Esophagus squamous epithelium (tissue), 5 donors: ENCODE measurements around the gene EPHA8. TPM values are rescaled to one million over a fixed set of nuclear protein-coding genes. Genes with fewer than 3 reads are reported as not detected.

Source experiments
- DNase-seq: peaks from one replicate; lab custom pipeline; 2025; lab: John Stamatoyannopoulos, UW
- H3K27ac ChIP-seq, 4 donors: fragments of 200-600 bp; sonication (generic); one replicate each; pipeline ENCODE4 v1.5.1; 2016 to 2019; ENCODE audit warnings: mild to moderate bottlenecking in 1 of 4
- H3K27me3 ChIP-seq, 4 donors: fragments of 200-600 bp; sonication (generic); 1 replicate in 3 of 4; 2 replicates in 1 of 4; pipeline versions ENCODE4 v1.5.1 to v1.6.0; 2017 to 2021; ENCODE audit warnings: antibody characterized with exemption in 1 of 4
- H3K36me3 ChIP-seq, 3 donors: fragments of 200-600 bp; sonication (generic); one replicate each; pipeline ENCODE4 v1.5.1; 2016 to 2019
- H3K4me1 ChIP-seq, 3 donors: fragments of 200-600 bp; sonication (generic); one replicate each; pipeline ENCODE4 v1.5.1; 2017 to 2019
- H3K4me3 ChIP-seq, 4 donors: fragments of 200-600 bp; sonication (generic); 1 replicate in 3 of 4; 2 replicates in 1 of 4; pipeline ENCODE4 v1.5.1; 2016 to 2019; ENCODE audit warnings: mild to moderate bottlenecking in 2 of 4, moderate library complexity in 1 of 4
- H3K9me3 ChIP-seq, 3 donors: fragments of 200-600 bp; sonication (generic); one replicate each; pipeline ENCODE4 v1.5.1; 2016 to 2019
- POLR2A ChIP-seq, 4 donors: fragments of 450-650 bp; IDR thresholded peaks; one replicate each; pipeline ENCODE4 v1.6.1; 2017; ENCODE audit warnings: antibody characterized with exemption in 4 of 4, mild to moderate bottlenecking in 4 of 4, moderate library complexity in 3 of 4
- WGBS, 2 donors: methylation state at CpG; one replicate each; pipeline ENCODE4 v1.1.5; 2018; 5-methylcytosine and 5-hydroxymethylcytosine counted together
- intact Hi-C: fragments of 100-400 bp; cut with DNase I; formaldehyde crosslinking; loops from one replicate; pipeline ENCODE4 v1.15.0; 2022
- total RNA-seq, 4 donors: library from RNA; depleted of rRNA; stranded (reverse); fragments of >200 nt; gene quantifications; one replicate each; pipeline ENCODE4 v1.1.0, GENCODE V29; 2016
- TF ChIP-seq, protein P1 (sequence below), 6 experiments: fragments of 450-650 bp in 4 of 6; fragments of 200-600 bp in 2 of 6; sonication (generic) in 2 of 6; IDR thresholded peaks; one replicate each; pipeline ENCODE4 v1.5.1; 2016 to 2019; ENCODE audit warnings: antibody characterized with exemption in 6 of 6, mild to moderate bottlenecking in 4 of 6, moderate library complexity in 4 of 6
- donor health status: DM: yes; HTN: yes; CAD: no.

The EPHA8 gene
- total RNA-seq, 4 donors from 2014 or later, result 0.19 to 0.44 TPM; not detected in 2

DNA sequence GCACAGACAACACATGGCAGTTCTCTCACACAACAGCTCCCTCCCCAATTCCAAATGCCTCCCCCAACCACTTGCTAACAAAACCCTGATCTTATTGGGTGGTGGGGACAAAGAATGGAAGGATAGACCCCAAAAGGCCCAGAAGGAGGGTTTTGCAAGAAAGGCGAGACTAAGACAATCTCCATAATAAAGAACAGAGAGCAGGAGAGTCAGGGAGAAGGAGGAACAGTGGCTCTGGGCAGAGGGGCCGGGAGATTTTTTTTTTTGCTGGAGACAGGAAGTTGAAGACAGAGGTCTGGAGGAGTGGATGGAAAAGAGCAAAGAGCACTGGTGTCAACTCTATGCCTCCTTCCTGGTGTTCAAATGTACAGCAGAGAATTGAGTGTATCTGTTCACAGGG lies 66.6 kb downstream of the EPHA8 start:
- Histone ChIP-seq H3K4me3 (no peak overlapping the region), H3K9me3 (no peaks in the 10 kb centered on the region), H3K4me1 (no peaks in the 10 kb centered on the region), H3K36me3 (no peaks in the 10 kb centered on the region), H3K27ac (no peak overlapping the region), H3K27me3 (peaks cover 0 to 97% (median 0%) of the 10 kb centered on the region in 4 donors)
- intact Hi-C loops, result no loop called here
- no peak for TF ChIP-seq POLR2A (IDR thresholded peaks at IDR 0.05)
- TF ChIP-seq, protein P1, sequence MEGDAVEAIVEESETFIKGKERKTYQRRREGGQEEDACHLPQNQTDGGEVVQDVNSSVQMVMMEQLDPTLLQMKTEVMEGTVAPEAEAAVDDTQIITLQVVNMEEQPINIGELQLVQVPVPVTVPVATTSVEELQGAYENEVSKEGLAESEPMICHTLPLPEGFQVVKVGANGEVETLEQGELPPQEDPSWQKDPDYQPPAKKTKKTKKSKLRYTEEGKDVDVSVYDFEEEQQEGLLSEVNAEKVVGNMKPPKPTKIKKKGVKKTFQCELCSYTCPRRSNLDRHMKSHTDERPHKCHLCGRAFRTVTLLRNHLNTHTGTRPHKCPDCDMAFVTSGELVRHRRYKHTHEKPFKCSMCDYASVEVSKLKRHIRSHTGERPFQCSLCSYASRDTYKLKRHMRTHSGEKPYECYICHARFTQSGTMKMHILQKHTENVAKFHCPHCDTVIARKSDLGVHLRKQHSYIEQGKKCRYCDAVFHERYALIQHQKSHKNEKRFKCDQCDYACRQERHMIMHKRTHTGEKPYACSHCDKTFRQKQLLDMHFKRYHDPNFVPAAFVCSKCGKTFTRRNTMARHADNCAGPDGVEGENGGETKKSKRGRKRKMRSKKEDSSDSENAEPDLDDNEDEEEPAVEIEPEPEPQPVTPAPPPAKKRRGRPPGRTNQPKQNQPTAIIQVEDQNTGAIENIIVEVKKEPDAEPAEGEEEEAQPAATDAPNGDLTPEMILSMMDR (IDR thresholded peaks at IDR 0.05), result no peak
- 40 to 60% methylated on average over 2 of the region's 2 CpGs for WGBS, 2 donors
- DNase-seq, result no peak

DNA sequence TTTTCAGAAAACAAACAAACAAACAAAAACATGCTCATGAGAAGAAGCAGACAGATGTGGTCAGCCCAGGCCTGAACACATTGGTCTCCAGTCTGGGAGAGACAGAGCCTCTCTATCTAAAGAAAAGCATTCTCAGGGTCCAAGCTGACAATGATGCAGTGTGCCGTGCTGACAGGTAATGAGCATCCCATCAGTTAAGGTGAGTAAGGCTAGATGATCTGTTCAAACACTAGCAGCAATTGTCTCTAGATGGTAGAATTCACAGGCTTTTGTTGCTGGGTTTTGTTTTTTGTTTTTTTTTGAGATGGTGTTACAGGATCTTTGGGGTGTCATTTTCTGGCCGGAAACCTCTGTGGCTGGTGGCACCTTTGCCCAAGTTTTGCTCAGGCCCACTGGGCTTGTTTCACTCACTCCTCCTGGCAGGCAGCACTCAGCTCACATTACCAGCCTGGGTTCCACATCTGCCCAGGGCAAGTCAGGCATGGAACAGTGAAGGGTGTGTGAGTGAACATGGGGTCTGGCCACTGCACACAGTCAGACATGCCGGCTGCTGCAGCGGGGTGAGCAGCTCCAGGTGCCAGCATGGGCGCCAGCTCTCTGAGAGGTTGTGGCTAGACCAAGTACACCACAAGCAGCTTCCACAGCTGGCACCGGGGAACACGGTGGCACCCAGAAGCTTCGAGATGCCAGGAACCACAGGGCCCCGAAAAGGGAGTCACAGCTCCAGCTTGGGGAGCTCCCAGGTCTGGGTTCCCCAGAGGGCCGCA lies 70.6 kb downstream of the EPHA8 start:
- peaks cover 0 to 94% (median 0%) of the 10 kb centered on the region in 4 donors for H3K27me3 ChIP-seq

DNA sequence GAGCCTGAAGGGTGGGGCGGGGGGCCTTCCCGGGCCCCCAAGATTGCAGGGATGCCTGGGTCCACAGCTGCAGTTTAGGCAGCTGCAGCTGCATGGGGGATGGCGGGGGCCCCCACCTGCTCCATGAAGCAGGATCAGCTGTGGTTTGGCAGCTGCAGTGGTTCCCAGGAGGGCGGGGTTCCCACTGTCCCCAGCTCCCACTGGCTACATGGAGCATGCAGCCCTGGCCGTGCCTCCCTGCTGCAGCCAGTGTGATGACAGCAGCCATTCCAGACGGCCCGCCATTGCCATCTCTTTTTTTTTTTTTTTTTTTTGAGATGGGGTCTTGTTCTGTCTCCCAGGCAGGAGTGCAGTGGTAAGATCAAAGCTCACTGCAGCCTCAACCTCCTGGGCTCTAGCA lies 72.1 kb downstream of the EPHA8 start:
- DNase-seq, result no peak
- Histone ChIP-seq H3K4me3 (no peak overlapping the region), H3K9me3 (no peaks in the 10 kb centered on the region), H3K4me1 (no peaks in the 10 kb centered on the region), H3K36me3 (no peaks in the 10 kb centered on the region), H3K27me3 (peaks cover 0 to 95% (median 0%) of the 10 kb centered on the region in 4 donors), H3K27ac (no peak overlapping the region)
- TF ChIP-seq, protein P1 (IDR thresholded peaks at IDR 0.05), result no peak
- TF ChIP-seq POLR2A (IDR thresholded peaks at IDR 0.05), result no peak
- WGBS, 2 donors, result 50 to 51% methylated on average over 3 to 5 of the region's 7 CpGs
- intact Hi-C loops, result no loop called here

More for the DNA sequence above, 70.6 kb downstream of the EPHA8 start:
- WGBS, 2 donors, result 53 to 82% methylated on average over 2 to 4 of the region's 10 CpGs
- Histone ChIP-seq H3K4me1 (no peaks in the 10 kb centered on the region), H3K9me3 (no peaks in the 10 kb centered on the region), H3K4me3 (no peak overlapping the region), H3K36me3 (no peaks in the 10 kb centered on the region), H3K27ac (no peak overlapping the region)
- no peak for DNase-seq
- TF ChIP-seq, protein P1 (IDR thresholded peaks at IDR 0.05), result no peak
- no peak for TF ChIP-seq POLR2A (IDR thresholded peaks at IDR 0.05)
- intact Hi-C loops, result no loop called here

DNA sequence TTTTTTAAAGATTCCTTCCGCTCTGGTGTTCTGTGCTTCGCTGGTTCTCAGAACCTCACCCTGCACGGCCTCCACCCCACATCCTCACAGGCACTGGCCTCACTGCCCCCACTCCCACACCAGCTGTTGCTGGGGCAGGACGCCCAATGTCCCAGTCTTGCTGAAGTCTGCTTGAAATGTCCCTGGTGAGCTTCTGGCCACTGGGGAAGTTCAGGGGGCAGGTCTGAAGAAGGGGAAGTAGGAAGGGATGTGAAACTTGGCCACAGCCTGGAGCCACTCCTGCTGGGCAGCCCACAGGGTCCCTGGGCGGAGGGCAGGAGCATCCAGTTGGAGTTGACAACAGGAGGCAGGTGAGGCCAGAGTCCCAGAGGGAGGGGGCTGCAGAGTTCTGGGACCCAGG lies 73.1 kb downstream of the EPHA8 start, which contains the start of gene C1QA:
TSS of gene C1QA (plus strand) at position 276 of the 400 bp plus-strand sequence. CDS start 989 bp downstream, outside the sequence.
- Histone ChIP-seq H3K27ac (peak within 1 kb of the TSS in 2 of 4 donors; percentile 36), H3K9me3 (no peaks in the 10 kb centered on the region), H3K36me3 (no peaks in the 10 kb centered on the region), H3K27me3 (peaks cover 0 to 94% (median 0%) of the 10 kb centered on the region in 4 donors), H3K4me3 (peak within 1 kb of the TSS in 3 of 4 donors; percentile 10 to 42 (median 31)), H3K4me1 (no peaks in the 10 kb centered on the region)
- intact Hi-C loops, result no loop called here
- TF ChIP-seq POLR2A (IDR thresholded peaks at IDR 0.05), result peak in 1 of 4 donors; percentile 14
- TF ChIP-seq, protein P1 (IDR thresholded peaks at IDR 0.05), result no peak
- 35 to 54% methylated on average over 3 to 5 of the region's 5 CpGs for WGBS, 2 donors
- no peak for DNase-seq

DNA sequence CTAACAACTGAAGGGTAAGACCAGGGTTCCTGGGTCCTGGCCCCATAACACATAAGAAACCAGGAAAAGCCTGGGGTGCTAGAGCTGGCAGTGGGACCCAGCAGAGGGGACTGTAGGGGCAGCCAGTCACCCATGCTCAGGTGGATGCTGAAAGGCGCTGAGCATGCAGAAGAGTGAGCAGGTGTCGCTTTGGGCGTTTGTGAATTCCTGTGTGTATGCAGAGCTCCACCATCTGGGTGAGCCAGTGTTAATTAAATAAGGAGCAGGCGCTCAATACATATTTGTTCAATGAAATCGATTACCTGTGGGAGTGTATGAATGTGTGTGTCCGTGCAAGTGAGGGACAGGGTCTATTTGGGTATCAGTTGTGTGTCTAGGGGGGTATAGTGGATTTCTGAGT lies 73.6 kb downstream of the EPHA8 start:
- H3K27ac ChIP-seq, result peak overlapping the region in 2 of 4 donors; percentile 17 to 36
- intact Hi-C loops, result no loop called here
- TF ChIP-seq POLR2A (IDR thresholded peaks at IDR 0.05), result no peak
- TF ChIP-seq, protein P1 (IDR thresholded peaks at IDR 0.05), result no peak
- H3K36me3 ChIP-seq, result no peaks in the 10 kb centered on the region
- DNase-seq, result no peak
- H3K4me3 ChIP-seq, result peak overlapping the region in 3 of 4 donors; percentile 10 to 42 (median 31)
- H3K9me3 ChIP-seq, result no peaks in the 10 kb centered on the region
- peaks cover 0 to 94% (median 0%) of the 10 kb centered on the region in 4 donors for H3K27me3 ChIP-seq
- H3K4me1 ChIP-seq, result peaks cover 2 to 4% (median 3%) of the 10 kb centered on the region in 3 donors
- 46 to 64% methylated on average over 6 of the region's 6 CpGs for WGBS, 2 donors
